Astrocyte of the spinal cord (primary cell): Measurements from ENCODE around the gene RNASE8.

Experiments
- DNase-seq: peaks from one replicate; pipeline ENCODE4 v3.0.0; 2011; ENCODE audit warnings: low read depth, low spot score
- H3K4me3 ChIP-seq: 2 replicates; pipeline ENCODE4 v1.5.1; 2011; ENCODE audit warnings: low read depth, mild to moderate bottlenecking, low read length, moderate library complexity
- in situ Hi-C: cut with HindIII; loops from 2 replicates; pipeline ENCODE4 v1.10.0; 2017; ENCODE audit warnings: low sequenced_read_pairs
- TF ChIP-seq, protein P1 (sequence below): IDR thresholded peaks from 2 replicates; pipeline ENCODE4 v1.5.1; 2012; ENCODE audit warnings: low read depth, mild to moderate bottlenecking, low read length, inconsistent platforms

RNASE8 gene

DNA sequence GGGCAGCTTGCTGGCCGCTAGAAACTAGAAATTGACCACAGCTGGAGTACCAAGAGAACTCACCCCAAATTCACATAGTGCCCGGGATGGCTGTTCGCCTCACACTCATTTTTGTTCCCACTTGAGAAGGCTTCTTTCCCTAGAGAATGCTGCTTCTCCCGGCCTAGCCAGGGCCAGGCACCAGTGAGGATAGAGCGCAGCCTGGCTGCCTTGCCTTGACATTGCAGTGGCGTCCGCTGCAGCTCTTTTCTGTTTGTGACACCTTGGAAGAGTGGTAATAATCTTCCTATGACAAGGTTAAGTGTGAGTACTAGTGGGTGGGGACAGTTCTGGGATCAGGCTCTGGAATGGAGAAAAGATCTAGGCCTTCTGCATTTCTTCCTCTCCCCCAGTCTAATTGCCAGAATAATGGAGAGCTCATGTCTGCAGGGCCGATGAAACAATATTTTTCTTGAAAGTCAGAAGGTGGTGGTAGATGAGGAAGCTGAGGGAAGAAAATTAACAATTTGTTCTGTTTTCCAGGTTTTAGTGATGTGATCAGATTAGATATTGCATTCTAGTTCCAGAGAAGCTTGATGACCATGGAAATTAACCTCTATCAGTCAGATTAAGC, 46.9 kb downstream of the RNASE8 start:
- peak; percentile 83 for DNase-seq
- TF ChIP-seq, protein P1, sequence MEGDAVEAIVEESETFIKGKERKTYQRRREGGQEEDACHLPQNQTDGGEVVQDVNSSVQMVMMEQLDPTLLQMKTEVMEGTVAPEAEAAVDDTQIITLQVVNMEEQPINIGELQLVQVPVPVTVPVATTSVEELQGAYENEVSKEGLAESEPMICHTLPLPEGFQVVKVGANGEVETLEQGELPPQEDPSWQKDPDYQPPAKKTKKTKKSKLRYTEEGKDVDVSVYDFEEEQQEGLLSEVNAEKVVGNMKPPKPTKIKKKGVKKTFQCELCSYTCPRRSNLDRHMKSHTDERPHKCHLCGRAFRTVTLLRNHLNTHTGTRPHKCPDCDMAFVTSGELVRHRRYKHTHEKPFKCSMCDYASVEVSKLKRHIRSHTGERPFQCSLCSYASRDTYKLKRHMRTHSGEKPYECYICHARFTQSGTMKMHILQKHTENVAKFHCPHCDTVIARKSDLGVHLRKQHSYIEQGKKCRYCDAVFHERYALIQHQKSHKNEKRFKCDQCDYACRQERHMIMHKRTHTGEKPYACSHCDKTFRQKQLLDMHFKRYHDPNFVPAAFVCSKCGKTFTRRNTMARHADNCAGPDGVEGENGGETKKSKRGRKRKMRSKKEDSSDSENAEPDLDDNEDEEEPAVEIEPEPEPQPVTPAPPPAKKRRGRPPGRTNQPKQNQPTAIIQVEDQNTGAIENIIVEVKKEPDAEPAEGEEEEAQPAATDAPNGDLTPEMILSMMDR: peak; percentile 100
- peak overlapping the region; percentile 80 for H3K4me3 ChIP-seq
- in situ Hi-C loops: no loop called here

DNA sequence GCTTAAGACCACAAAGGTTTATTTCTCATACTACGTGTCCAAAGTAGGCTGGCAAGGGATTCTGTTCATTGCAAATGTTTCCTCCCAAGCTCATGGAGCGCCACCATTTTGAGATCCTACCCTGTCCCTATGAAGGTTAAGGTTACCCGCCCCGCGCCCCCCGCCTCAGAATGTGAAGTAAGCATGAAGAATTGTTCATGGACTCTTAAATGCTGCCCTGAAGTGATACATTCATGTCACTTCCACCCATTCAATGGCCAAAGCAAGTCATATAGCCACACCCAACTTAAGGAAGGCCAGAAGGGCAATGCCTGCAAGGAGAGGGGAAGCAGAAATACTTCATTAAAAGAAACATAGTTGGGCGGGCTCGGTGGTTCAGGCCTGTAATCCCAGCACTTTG, 47.5 kb downstream of the RNASE8 start:
- DNase-seq: no peak
- TF ChIP-seq, protein P1: no peak
- no peak overlapping the region for H3K4me3 ChIP-seq
- in situ Hi-C loops: no loop called here

DNA sequence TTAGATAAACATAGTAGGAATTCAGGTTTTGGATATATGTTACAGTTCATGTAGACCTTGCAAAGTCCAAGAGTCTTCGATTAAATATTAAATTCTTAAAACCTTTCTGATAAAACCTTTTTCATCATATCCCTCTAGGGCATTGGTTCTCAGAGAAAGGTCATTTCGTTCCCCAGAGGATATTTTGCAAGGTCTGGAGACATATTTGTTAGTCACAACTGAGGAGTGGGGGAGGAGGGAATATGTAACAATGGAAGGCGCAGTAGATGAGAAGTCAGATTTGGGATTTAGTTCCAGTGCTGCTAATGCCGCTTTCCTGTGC, 48.5 kb downstream of the RNASE8 start:
- TF ChIP-seq, protein P1: no peak
- no peak for DNase-seq
- in situ Hi-C loops: no loop called here
- H3K4me3 ChIP-seq: no peak overlapping the region

DNA sequence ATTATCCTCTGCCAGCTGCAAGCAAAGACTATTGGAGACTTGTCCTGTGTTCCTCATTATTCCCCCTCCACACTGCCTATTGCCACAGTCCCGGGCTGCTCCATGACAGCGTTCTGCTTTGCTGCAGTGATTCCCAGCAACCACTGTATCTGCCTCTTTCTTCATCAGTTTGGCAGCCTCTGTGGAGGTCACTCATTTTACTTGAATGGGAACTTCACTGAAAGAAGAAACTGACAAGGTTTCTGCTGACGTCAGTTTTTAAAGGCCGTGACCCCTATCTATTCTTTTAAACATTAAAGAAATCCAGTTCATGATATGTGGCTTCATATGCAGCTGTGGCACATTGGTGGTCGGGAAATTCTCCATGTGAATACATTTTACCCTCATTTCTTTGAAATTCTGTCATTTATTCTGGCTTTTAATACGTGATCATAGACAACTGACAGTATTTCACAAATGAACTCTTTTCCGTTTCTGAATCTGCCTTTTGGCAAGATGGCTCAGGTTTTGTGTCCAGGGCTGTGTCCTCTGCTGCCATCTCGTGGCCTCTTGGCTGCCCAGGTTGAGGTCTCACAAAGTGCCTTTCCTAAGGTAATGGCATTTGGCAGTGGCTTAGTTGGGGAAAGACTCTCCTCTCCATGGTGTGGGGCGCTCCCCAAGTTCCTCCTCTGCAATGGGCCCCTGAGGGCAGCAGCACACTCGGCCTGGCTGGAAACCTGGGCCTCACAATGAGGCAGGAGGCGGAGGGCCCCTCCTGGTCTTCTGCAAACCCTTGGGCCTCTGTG, 49.1 kb downstream of the RNASE8 start:
- in situ Hi-C loops: no loop called here
- peak; percentile 77 for DNase-seq
- TF ChIP-seq, protein P1: peak; percentile 95
- H3K4me3 ChIP-seq: no peak overlapping the region

DNA sequence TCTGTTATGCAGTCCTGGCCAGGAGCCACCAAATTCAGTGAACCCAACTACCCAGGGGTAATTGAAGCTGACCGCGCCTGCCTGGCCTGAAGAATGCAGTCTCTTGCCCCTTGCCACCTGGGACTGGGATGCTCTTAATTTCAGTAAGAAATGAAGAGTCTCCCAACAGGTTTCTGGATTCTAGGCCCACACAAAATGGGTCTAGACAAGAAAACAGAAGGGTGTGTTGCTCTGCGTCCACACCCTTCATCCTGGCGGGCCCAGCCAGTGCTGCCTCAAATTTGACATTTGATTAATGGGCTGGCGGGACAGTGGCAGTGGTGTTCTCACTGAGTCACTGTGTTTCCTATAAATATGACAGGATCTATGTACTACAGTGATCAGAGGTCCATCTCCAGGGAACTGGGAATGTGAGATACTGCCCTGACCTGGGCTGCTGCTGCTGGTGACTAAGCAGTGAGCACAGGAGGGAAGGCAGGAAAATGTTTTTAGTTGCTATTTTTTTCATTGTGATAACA, 49.7 kb downstream of the RNASE8 start:
- in situ Hi-C loops: no loop called here
- TF ChIP-seq, protein P1: no peak
- no peak for DNase-seq
- no peak overlapping the region for H3K4me3 ChIP-seq
